ENCODE measurements around the gene SLC25A11. TPM values are rescaled to one million over a fixed set of nuclear protein-coding genes. Genes with fewer than 3 reads are reported as not detected.
A peak's percentile ranks its signal among the peaks of the same experiment; 100 is the strongest.

Gene SLC25A11
- total RNA-seq, 4 donors from 2014 or later = 28.7 to 58.9 (median 46.8) TPM

- Histone ChIP-seq H3K27ac (peak overlapping the region; percentile 88 to 95 (median 94)), H3K36me3 (peaks cover 0 to 26% of the 10 kb centered on the region in 2 donors), H3K4me1 (peaks cover 3 to 58% (median 30%) of the 10 kb centered on the region in 3 donors), H3K27me3 (no peaks in the 10 kb centered on the region), H3K4me3 (peak overlapping the region; percentile 70 to 76), H3K9me3 (no peaks in the 10 kb centered on the region)
- TF ChIP-seq CTCF (IDR thresholded peaks at IDR 0.05) (peak in 1 of 4 experiments; percentile 1), POLR2A (IDR thresholded peaks at IDR 0.05) (peak; percentile 34 to 54), POLR2AphosphoS5 (IDR thresholded peaks at IDR 0.05) (peak; percentile 22), EP300 (IDR thresholded peaks at IDR 0.05) (no peak)
- 0 to 3% methylated on average over 9 to 19 of the region's 42 CpGs for WGBS, 2 donors (ENCODE audit: low coverage in 1 of 2)
- peak; percentile 94 for ATAC-seq
Measured at GRCh38 chr17:4966844-4967538, 27.1 kb upstream of the SLC25A11 start.

GRCh38 chr17:4965311-4965986, 25.6 kb upstream of the SLC25A11 start:
- Histone ChIP-seq H3K4me3 (no peak overlapping the region), H3K27ac (peak overlapping the region in 3 of 4 donors; percentile 94 to 95 (median 95)), H3K9me3 (no peaks in the 10 kb centered on the region), H3K4me1 (peaks cover 3 to 45% (median 30%) of the 10 kb centered on the region in 3 donors), H3K27me3 (no peaks in the 10 kb centered on the region), H3K36me3 (peaks cover 0 to 26% of the 10 kb centered on the region in 2 donors)
- ATAC-seq = no peak
- TF ChIP-seq POLR2AphosphoS5 (IDR thresholded peaks at IDR 0.05) = no peak
- TF ChIP-seq CTCF (IDR thresholded peaks at IDR 0.05) = no peak
- no peak for TF ChIP-seq EP300 (IDR thresholded peaks at IDR 0.05)
- TF ChIP-seq POLR2A (IDR thresholded peaks at IDR 0.05) = no peak
- 94 to 97% methylated on average over 6 to 15 of the region's 15 CpGs for WGBS, 2 donors (ENCODE audit: low coverage in 1 of 2)

GRCh38 chr17:4960279-4960922, 20.6 kb upstream of the SLC25A11 start:
- Histone ChIP-seq H3K36me3 (peaks cover 0 to 49% of the 10 kb centered on the region in 2 donors), H3K4me3 (no peak overlapping the region), H3K4me1 (peaks cover 0 to 5% (median 0%) of the 10 kb centered on the region in 3 donors), H3K27me3 (no peaks in the 10 kb centered on the region), H3K27ac (no peak overlapping the region), H3K9me3 (no peaks in the 10 kb centered on the region)
- TF ChIP-seq POLR2AphosphoS5 (IDR thresholded peaks at IDR 0.05) (no peak), EP300 (IDR thresholded peaks at IDR 0.05) (no peak), POLR2A (IDR thresholded peaks at IDR 0.05) (no peak), CTCF (IDR thresholded peaks at IDR 0.05) (no peak)
- no peak for ATAC-seq
- 83% methylated on average over 5 to 7 of the region's 9 CpGs for WGBS, 2 donors (ENCODE audit: low coverage in 1 of 2)

- Histone ChIP-seq H3K27me3 (no peaks in the 10 kb centered on the region), H3K36me3 (peaks cover 0 to 49% of the 10 kb centered on the region in 2 donors), H3K4me1 (no peaks in the 10 kb centered on the region), H3K4me3 (no peak overlapping the region), H3K27ac (no peak overlapping the region), H3K9me3 (no peaks in the 10 kb centered on the region)
- TF ChIP-seq POLR2A (IDR thresholded peaks at IDR 0.05) (no peak), CTCF (IDR thresholded peaks at IDR 0.05) (no peak), POLR2AphosphoS5 (IDR thresholded peaks at IDR 0.05) (no peak), EP300 (IDR thresholded peaks at IDR 0.05) (no peak)
- 63 to 83% methylated on average over 5 to 12 of the region's 18 CpGs for WGBS, 2 donors (ENCODE audit: low coverage in 1 of 2)
- no peak for ATAC-seq
Measured at GRCh38 chr17:4959261-4959965, 19.6 kb upstream of the SLC25A11 start.

All from gastroesophageal sphincter (tissue), 4 donors.